Measurements from ENCODE around the gene PTPRN. TPM values are rescaled to one million over a fixed set of nuclear protein-coding genes. Genes with fewer than 3 reads are reported as not detected.
A peak's percentile ranks its signal among the peaks of the same experiment; 100 is the strongest.

PTPRN gene
- total and polyA plus RNA-seq, 9 of the 15 experiments (the other 6 are each of a cell fraction or from before 2014, with no cell fraction given), result 0.15 to 2.4 (median 0.43) TPM; not detected in 1

DNA sequence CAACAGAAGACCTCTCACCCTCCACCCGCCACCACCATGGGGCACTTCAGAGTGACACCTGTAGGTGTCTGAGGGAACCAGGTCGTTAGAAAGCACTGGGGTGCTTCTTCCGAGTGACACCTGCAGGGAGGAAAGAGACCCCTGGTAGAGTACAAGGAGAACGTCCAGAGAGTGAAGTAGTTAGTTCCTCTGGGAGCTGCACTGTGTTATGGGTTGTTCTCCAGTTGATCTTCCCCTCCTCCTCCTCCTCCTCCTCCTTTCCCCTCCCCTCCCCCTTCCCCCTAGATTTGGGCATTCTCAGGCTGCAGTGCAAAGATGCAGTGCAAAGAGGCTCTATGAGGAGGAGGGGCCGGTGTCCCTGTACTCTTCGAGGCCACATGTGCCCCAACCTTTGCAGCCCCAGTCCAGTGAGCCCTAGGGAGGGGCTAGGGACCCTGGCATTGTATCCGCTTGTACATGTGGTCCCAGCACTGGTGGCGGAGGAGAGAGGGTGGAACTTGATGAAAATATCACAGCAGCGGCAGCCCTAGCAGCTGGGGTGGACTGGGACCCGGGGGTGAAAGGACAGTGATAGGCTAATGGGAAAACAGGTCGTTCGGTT is 29.2 kb downstream of the PTPRN start:
- peak overlapping the region; percentile 91 for H2AFZ ChIP-seq (ENCODE audit: low read depth, low read length)
- no peaks in the 10 kb centered on the region for H4K20me1 ChIP-seq (replicated peaks; ENCODE audit: control insufficient read depth, insufficient read depth, low read length)
- peak in 3 of 4 experiments; percentile 29 to 43 (median 36) for DNase-seq (ENCODE audit: extremely low read depth in 1 of 4, low spot score in 3 of 4)
- no peaks in the 10 kb centered on the region for H3K36me3 ChIP-seq (ENCODE audit: control insufficient read depth, insufficient read depth, low read length)
- ChIA-PET CTCF (ENCODE audit: low intra/inter-chr PET ratio) (interaction anchor here (4.3 kb wide), 1 partner anchor 15 kb away, joined by 28 read pairs; no protein-coding TSS in a partner anchor), POLR2A (interaction anchor here (1.0 to 1.6 kb wide), 3 partner anchors 13 to 28 kb away, joined by 3 to 6 read pairs (median 3); no protein-coding TSS in a partner anchor)
- H3K4me1 ChIP-seq (replicated peaks in 1 of 2; ENCODE audit: control insufficient read depth in 2 of 2, insufficient read depth in 2 of 2, low read length in 2 of 2), result peaks cover 42 to 60% of the 10 kb centered on the region in 2 experiments
- FAIRE-seq, result no peak
- TSS peak; percentile 64 for BruUV-seq (replicated peaks)
- H3K4me3 ChIP-seq, result peak overlapping the region; percentile 34
- H3K9me1 ChIP-seq (ENCODE audit: control insufficient read depth, insufficient read depth, low read length), result peaks cover 5% of the 10 kb centered on the region
- no peaks in the 10 kb centered on the region for H3K79me2 ChIP-seq (ENCODE audit: control insufficient read depth, insufficient read depth, low read length)
- in situ Hi-C loops (cut with MboI) (no loop called here), intact Hi-C loops (cut with micrococcal nuclease) (loop anchor here (1.0 to 5.0 kb wide), 6 partner anchors 14 to 317 kb away; partner anchors contain the start of genes ABCB6, NHEJ1, STK11IP and TUBA4A)
- peak overlapping the region; percentile 11 to 48; a peak in 3 of 4 replicates for H3K9ac ChIP-seq (ENCODE audit: insufficient read depth in 1 of 2, low read depth in 2 of 2, low read length in 2 of 2)
- no peaks in the 10 kb centered on the region for H3K9me3 ChIP-seq (replicated peaks; ENCODE audit: control insufficient read depth, insufficient read depth, low read depth, low read length)
- no peak for ATAC-seq
- H3K27me3 ChIP-seq (ENCODE audit: control insufficient read depth in 2 of 2, insufficient read depth in 2 of 2, low read length in 2 of 2), result no peaks in the 10 kb centered on the region
- H3K27ac ChIP-seq (ENCODE audit: extremely low read depth, low read depth, low read length), result peak overlapping the region; percentile 87
- WGBS (ENCODE audit: insufficient coverage, low coverage, missing lambda C conversion rate), result 35% methylated on average over 8 of the region's 12 CpGs
- peak overlapping the region; percentile 90 for H3K4me2 ChIP-seq (ENCODE audit: insufficient read depth, low read length)
- TF ChIP-seq, protein P1, sequence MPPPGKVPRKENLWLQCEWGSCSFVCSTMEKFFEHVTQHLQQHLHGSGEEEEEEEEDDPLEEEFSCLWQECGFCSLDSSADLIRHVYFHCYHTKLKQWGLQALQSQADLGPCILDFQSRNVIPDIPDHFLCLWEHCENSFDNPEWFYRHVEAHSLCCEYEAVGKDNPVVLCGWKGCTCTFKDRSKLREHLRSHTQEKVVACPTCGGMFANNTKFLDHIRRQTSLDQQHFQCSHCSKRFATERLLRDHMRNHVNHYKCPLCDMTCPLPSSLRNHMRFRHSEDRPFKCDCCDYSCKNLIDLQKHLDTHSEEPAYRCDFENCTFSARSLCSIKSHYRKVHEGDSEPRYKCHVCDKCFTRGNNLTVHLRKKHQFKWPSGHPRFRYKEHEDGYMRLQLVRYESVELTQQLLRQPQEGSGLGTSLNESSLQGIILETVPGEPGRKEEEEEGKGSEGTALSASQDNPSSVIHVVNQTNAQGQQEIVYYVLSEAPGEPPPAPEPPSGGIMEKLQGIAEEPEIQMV (tag; conservative IDR thresholded peaks at IDR 0.05; ENCODE audit: low read depth), result 0 out of 2 replicates have a peak, but pooled peaks have one; percentile 1
- TF ChIP-seq ILK (tag; IDR thresholded peaks at IDR 0.05; ENCODE audit: borderline replicate concordance, low read depth), result no peak
- peak; percentile 47; the same call in 1 of the 2 replicates for TF ChIP-seq LCOR (CRISPR knock-in tag; IDR thresholded peaks at IDR 0.05)
- TF ChIP-seq, protein P2, sequence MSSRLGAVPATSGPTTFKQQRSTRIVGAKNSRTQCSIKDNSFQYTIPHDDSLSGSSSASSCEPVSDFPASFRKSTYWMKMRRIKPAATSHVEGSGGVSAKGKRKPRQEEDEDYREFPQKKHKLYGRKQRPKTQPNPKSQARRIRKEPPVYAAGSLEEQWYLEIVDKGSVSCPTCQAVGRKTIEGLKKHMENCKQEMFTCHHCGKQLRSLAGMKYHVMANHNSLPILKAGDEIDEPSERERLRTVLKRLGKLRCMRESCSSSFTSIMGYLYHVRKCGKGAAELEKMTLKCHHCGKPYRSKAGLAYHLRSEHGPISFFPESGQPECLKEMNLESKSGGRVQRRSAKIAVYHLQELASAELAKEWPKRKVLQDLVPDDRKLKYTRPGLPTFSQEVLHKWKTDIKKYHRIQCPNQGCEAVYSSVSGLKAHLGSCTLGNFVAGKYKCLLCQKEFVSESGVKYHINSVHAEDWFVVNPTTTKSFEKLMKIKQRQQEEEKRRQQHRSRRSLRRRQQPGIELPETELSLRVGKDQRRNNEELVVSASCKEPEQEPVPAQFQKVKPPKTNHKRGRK (tag; IDR thresholded peaks at IDR 0.05), result no peak
- TF ChIP-seq, protein P3, sequence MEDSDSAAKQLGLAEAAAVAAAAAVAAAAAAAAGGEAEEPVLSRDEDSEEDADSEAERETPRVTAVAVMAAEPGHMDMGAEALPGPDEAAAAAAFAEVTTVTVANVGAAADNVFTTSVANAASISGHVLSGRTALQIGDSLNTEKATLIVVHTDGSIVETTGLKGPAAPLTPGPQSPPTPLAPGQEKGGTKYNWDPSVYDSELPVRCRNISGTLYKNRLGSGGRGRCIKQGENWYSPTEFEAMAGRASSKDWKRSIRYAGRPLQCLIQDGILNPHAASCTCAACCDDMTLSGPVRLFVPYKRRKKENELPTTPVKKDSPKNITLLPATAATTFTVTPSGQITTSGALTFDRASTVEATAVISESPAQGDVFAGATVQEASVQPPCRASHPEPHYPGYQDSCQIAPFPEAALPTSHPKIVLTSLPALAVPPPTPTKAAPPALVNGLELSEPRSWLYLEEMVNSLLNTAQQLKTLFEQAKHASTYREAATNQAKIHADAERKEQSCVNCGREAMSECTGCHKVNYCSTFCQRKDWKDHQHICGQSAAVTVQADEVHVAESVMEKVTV (CRISPR knock-in tag; IDR thresholded peaks at IDR 0.05), result peak; percentile 3; the same call in 1 of the 2 replicates
- no peak for TF ChIP-seq GTF2A2 (tag; IDR thresholded peaks at IDR 0.05)
- TF ChIP-seq SREBF2 (CRISPR knock-in tag; IDR thresholded peaks at IDR 0.05), result no peak
- 0 out of 2 replicates have a peak, but pooled peaks have one; percentile 57 for TF ChIP-seq NFRKB (IDR thresholded peaks at IDR 0.05; ENCODE audit: low read depth)
- TF ChIP-seq, protein P4, sequence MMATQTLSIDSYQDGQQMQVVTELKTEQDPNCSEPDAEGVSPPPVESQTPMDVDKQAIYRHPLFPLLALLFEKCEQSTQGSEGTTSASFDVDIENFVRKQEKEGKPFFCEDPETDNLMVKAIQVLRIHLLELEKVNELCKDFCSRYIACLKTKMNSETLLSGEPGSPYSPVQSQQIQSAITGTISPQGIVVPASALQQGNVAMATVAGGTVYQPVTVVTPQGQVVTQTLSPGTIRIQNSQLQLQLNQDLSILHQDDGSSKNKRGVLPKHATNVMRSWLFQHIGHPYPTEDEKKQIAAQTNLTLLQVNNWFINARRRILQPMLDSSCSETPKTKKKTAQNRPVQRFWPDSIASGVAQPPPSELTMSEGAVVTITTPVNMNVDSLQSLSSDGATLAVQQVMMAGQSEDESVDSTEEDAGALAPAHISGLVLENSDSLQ (IDR thresholded peaks at IDR 0.05), result peak; percentile 65
- TF ChIP-seq SMAD4 (CRISPR knock-in tag; conservative IDR thresholded peaks at IDR 0.05), result no peak
- TF ChIP-seq, protein P5, sequence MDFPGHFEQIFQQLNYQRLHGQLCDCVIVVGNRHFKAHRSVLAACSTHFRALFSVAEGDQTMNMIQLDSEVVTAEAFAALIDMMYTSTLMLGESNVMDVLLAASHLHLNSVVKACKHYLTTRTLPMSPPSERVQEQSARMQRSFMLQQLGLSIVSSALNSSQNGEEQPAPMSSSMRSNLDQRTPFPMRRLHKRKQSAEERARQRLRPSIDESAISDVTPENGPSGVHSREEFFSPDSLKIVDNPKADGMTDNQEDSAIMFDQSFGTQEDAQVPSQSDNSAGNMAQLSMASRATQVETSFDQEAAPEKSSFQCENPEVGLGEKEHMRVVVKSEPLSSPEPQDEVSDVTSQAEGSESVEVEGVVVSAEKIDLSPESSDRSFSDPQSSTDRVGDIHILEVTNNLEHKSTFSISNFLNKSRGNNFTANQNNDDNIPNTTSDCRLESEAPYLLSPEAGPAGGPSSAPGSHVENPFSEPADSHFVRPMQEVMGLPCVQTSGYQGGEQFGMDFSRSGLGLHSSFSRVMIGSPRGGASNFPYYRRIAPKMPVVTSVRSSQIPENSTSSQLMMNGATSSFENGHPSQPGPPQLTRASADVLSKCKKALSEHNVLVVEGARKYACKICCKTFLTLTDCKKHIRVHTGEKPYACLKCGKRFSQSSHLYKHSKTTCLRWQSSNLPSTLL (IDR thresholded peaks at IDR 0.05), result no peak
- TF ChIP-seq SMARCA4 (IDR thresholded peaks at IDR 0.05), result no peak
- TF ChIP-seq NR2C2 (CRISPR knock-in tag; IDR thresholded peaks at IDR 0.05), result no peak
- peak; percentile 50; the same call in 1 of the 2 replicates for TF ChIP-seq NR2C2 (tag; IDR thresholded peaks at IDR 0.05)
